ENCODE measurements around the gene ORC3.
"Not testable (repeated sequence)": the region's sequence is repeated elsewhere in the genome, so short reads cannot be mapped to it uniquely, and the experiment has no call there.

- TF ChIP-seq POLR2A (IDR thresholded peaks at IDR 0.05; ENCODE audit: extremely low read depth, insufficient read length); MYC (IDR thresholded peaks at IDR 0.05; ENCODE audit: low read depth, low read length); MAX (IDR thresholded peaks at IDR 0.05; ENCODE audit: low read depth, low read length): not testable (repeated sequence)
- TF ChIP-seq, protein P1, sequence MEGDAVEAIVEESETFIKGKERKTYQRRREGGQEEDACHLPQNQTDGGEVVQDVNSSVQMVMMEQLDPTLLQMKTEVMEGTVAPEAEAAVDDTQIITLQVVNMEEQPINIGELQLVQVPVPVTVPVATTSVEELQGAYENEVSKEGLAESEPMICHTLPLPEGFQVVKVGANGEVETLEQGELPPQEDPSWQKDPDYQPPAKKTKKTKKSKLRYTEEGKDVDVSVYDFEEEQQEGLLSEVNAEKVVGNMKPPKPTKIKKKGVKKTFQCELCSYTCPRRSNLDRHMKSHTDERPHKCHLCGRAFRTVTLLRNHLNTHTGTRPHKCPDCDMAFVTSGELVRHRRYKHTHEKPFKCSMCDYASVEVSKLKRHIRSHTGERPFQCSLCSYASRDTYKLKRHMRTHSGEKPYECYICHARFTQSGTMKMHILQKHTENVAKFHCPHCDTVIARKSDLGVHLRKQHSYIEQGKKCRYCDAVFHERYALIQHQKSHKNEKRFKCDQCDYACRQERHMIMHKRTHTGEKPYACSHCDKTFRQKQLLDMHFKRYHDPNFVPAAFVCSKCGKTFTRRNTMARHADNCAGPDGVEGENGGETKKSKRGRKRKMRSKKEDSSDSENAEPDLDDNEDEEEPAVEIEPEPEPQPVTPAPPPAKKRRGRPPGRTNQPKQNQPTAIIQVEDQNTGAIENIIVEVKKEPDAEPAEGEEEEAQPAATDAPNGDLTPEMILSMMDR (IDR thresholded peaks at IDR 0.05; ENCODE audit: low read depth, low read length), result not testable (repeated sequence)
Observed at GRCh38 chr6:87708581-87709427, 118.9 kb downstream of the ORC3 start.

Measured in NB4 (cell line).